ENCODE measurements around the gene NSA2. TPM values are rescaled to one million over a fixed set of nuclear protein-coding genes. Genes with fewer than 3 reads are reported as not detected.
"Not testable (repeated sequence)": the region's sequence is repeated elsewhere in the genome, so short reads cannot be mapped to it uniquely, and the experiment has no call there.

The NSA2 gene
- total RNA-seq (100 to 1,000 TPM; 203 to 204 TPM), polyA plus RNA-seq (10 to 100 TPM; 52.6 to 84.6 (median 68.8) TPM), total RNA-seq (143 to 249 (median 190) reads per million in 6 experiments)

DNA sequence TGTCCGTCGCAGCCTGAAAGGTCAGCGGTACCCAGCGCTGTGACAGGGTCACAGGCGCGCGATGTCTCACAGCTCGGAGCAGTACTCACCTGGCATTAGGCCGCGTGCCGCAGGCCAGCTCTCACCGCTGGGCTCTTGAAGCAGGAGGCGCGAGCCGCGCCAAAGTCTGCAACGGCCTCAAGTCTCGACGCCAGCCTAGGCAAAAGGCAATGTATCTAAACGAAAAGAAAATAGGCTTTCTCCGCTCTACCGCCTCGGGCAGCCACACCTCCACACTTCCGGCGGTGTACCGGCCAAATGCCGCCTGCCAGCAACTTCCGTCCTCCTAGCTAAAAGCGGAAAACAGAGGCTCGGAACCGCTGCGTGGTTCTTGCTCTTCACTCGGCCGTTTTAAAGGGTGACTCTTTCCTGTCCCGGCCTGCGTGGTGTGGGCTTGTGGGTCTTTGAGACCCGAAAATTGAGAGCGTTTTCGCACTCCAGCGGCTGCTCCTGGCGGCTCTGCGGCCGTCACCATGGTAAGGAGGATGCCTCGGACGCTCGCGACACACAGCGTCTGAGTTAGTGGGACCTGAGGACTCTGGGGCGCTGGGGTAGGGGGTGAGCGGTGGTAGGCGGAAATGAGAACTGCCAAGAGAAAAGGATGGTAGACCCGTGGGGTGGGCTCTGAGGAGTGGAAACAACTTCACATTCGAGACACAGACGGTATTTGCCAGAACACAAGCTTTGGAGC, at the start of gene NSA2, which contains the start of gene GFM2:
Gene NSA2, plus strand, starts transcription at position 401 of the 730 bp plus-strand sequence. Its CDS starts 112 bp downstream, at position 513.
Gene GFM2, minus strand, starts transcription at position 269 of the 730 bp plus-strand sequence. CDS start 3,375 bp downstream, outside the sequence.
- POLR2A ChIA-PET: interaction anchor here (0.7 to 2.4 kb wide), 8 partner anchors 10 to 745 kb away, joined by 3 to 9 read pairs (median 4); partner anchors contain the start of genes ANKRD31, CERT1, FAM169A and HEXB
- H3K4me3 Mint-ChIP-seq: peak within 1 kb of the TSS; percentile 97 to 100 (median 99)
- peaks cover 4 to 42% (median 9%) of the 10 kb centered on the region in 3 donors for H3K36me3 Mint-ChIP-seq
- ATAC-seq (peak; percentile 83 to 88), DNase-seq (peak; percentile 81 to 97 (median 93))
- peaks cover 9 to 52% (median 39%) of the 10 kb centered on the region in 4 donors for H3K4me1 Mint-ChIP-seq
- no peaks in the 10 kb centered on the region for H3K27me3 Mint-ChIP-seq
- H3K27ac Mint-ChIP-seq: peak within 1 kb of the TSS; percentile 89 to 100 (median 98)
- no peaks in the 10 kb centered on the region for H3K9me3 Mint-ChIP-seq

DNA sequence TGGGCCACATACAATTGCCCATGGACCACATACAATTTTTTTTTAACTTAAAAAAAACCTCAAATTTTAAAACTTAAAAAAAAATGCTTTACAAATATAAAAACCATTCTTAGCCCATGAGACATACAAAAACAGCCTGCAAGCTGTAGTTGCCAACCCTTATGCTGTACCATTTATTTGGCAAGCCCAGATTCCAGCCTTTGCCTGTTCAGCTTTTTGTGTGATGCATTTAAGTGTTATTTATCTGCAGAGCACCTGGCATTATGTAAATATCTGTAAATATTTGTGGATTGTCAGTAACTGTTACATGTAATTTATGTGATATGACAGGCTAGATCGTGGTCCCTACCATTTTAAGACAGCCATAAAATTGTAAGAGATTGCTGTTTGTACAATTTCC, 49.5 kb upstream of the NSA2 start:
- Mint-ChIP-seq H3K9me3 (peaks cover 0 to 2% (median 0%) of the 10 kb centered on the region in 9 donors), H3K4me3 (no peak overlapping the region), H3K27ac (peak overlapping the region in 3 of 10 donors; percentile 29 to 48 (median 34)), H3K27me3 (no peaks in the 10 kb centered on the region), H3K4me1 (peaks cover 0 to 3% (median 0%) of the 10 kb centered on the region in 4 donors), H3K36me3 (peaks cover 6 to 74% (median 33%) of the 10 kb centered on the region in 3 donors)
- POLR2A ChIA-PET: no interaction called here
- no peak for ATAC-seq
- no peak for DNase-seq

- H3K4me3 Mint-ChIP-seq: no peak overlapping the region
- H3K9me3 Mint-ChIP-seq: peaks cover 0 to 2% (median 0%) of the 10 kb centered on the region in 9 donors
- peaks cover 15 to 80% (median 45%) of the 10 kb centered on the region in 3 donors for H3K36me3 Mint-ChIP-seq
- ATAC-seq (no peak), DNase-seq (no peak)
- H3K27ac Mint-ChIP-seq: peak overlapping the region in 1 of 10 donors; percentile 2
- H3K27me3 Mint-ChIP-seq: no peaks in the 10 kb centered on the region
- peaks cover 0 to 2% (median 0%) of the 10 kb centered on the region in 4 donors for H3K4me1 Mint-ChIP-seq
- POLR2A ChIA-PET: no interaction called here
These were observed 44.8 kb upstream of the NSA2 start for GRCh38 chr5:74722271-74722670.

DNA sequence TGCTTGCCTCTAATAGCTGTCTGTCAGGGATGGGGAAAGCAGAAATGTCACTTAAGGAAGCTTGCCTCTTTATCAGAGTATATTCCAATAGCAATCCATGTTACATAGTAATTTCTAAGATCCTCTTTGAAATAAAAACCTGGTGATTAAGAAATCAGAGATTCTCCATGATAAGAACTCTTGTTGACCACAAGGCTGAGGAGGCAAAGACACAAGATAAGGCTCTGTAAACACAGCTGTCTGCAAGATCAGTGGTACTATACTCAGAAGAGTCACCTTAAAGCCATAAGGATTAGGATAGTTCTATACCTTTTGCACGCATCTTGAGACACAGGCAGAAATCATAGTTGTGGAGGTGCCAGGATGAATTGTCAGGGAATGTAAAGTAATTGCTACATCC, 41.7 kb upstream of the NSA2 start:
- Mint-ChIP-seq H3K4me3 (no peak overlapping the region), H3K36me3 (peaks cover 13 to 76% (median 37%) of the 10 kb centered on the region in 3 donors), H3K9me3 (peaks cover 0 to 2% (median 0%) of the 10 kb centered on the region in 9 donors), H3K27me3 (no peaks in the 10 kb centered on the region), H3K4me1 (peaks cover 0 to 2% (median 0%) of the 10 kb centered on the region in 4 donors), H3K27ac (peak overlapping the region in 2 of 10 donors; percentile 6 to 13)
- no peak for DNase-seq
- ATAC-seq: no peak
- POLR2A ChIA-PET: no interaction called here

DNA sequence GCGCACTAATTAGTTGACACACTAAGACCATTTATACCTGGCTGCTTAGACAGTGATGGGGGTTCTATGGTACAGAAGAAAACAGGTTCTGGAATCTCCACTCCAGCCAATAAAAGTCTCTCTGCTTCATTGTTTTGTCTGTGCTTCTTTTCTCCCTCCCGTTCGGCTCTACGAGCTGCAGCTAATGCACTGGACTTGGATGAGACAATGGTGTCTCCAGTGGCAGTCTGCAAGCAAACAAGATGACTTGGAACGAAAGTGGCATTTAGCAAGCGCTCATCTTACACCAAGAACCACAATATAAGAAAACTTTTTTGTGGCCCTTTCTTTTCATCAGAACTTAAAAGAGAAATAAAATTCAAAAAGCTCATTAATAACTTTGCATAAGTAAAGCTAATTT, 30.3 kb upstream of the NSA2 start:
- ATAC-seq (no peak), DNase-seq (no peak)
- Mint-ChIP-seq H3K27me3 (no peaks in the 10 kb centered on the region), H3K4me1 (peaks cover 0 to 2% (median 0%) of the 10 kb centered on the region in 4 donors), H3K27ac (peak overlapping the region in 1 of 10 donors; percentile 58), H3K9me3 (no peaks in the 10 kb centered on the region), H3K4me3 (no peak overlapping the region), H3K36me3 (peaks cover 4 to 81% (median 11%) of the 10 kb centered on the region in 3 donors)
- POLR2A ChIA-PET: no interaction called here

DNA sequence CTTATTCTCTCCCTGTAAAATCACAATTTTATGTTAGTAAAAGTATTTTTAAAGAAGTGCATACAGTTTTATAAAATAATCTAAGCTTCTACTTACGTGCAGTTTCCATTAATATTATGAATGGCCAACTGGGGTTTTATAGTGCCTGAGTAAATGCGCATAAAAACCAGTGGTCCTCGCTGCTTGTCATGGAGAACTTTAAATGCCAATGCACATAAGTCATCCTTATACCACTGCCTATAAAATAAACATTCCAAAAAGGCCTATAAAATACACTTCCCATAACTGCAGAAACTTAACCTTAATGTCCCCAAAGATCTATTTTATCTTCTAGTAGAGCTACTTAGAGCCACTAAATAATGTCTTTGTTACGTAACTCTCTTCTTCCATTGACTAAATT, 28.6 kb upstream of the NSA2 start:
- H3K4me1 Mint-ChIP-seq: peaks cover 0 to under 1% (median 0%) of the 10 kb centered on the region in 4 donors
- POLR2A ChIA-PET: no interaction called here
- ATAC-seq: no peak
- no peak overlapping the region for H3K4me3 Mint-ChIP-seq
- H3K27ac Mint-ChIP-seq: no peak overlapping the region
- H3K27me3 Mint-ChIP-seq: no peaks in the 10 kb centered on the region
- no peaks in the 10 kb centered on the region for H3K9me3 Mint-ChIP-seq
- no peak for DNase-seq
- peaks cover 4 to 80% (median 11%) of the 10 kb centered on the region in 3 donors for H3K36me3 Mint-ChIP-seq

- H3K27me3 Mint-ChIP-seq, H3K4me3 Mint-ChIP-seq, H3K9me3 Mint-ChIP-seq, H3K4me1 Mint-ChIP-seq, POLR2A ChIA-PET, ATAC-seq, DNase-seq, H3K27ac Mint-ChIP-seq: not testable (repeated sequence)
- H3K36me3 Mint-ChIP-seq: peaks cover 9 to 86% (median 54%) of the 10 kb centered on the region in 3 donors
These were observed 18.3 kb upstream of the NSA2 start for GRCh38 chr5:74748742-74749141.

GRCh38 chr5:74761241-74761640, 5.8 kb upstream of the NSA2 start:
- no peak for ATAC-seq
- no peak for DNase-seq
- peaks cover 11 to 40% (median 36%) of the 10 kb centered on the region in 4 donors for H3K4me1 Mint-ChIP-seq
- no peaks in the 10 kb centered on the region for H3K27me3 Mint-ChIP-seq
- POLR2A ChIA-PET: no interaction called here
- H3K4me3 Mint-ChIP-seq: no peak overlapping the region
- H3K36me3 Mint-ChIP-seq: peaks cover 5 to 62% (median 22%) of the 10 kb centered on the region in 3 donors
- peaks cover 0 to 5% (median 4%) of the 10 kb centered on the region in 9 donors for H3K9me3 Mint-ChIP-seq
- H3K27ac Mint-ChIP-seq: peak overlapping the region in 1 of 10 donors; percentile 17

- Mint-ChIP-seq H3K27ac (peak overlapping the region in 1 of 10 donors; percentile 32), H3K9me3 (no peaks in the 10 kb centered on the region), H3K27me3 (no peaks in the 10 kb centered on the region), H3K36me3 (peaks cover 9 to 49% (median 11%) of the 10 kb centered on the region in 3 donors), H3K4me1 (peaks cover 13 to 51% (median 43%) of the 10 kb centered on the region in 4 donors), H3K4me3 (no peak overlapping the region)
- no peak for ATAC-seq
- DNase-seq: no peak
- POLR2A ChIA-PET: no interaction called here
These were observed 4.5 kb upstream of the NSA2 start for GRCh38 chr5:74762599-74762998.

GRCh38 chr5:74763504-74763903, 3.5 kb upstream of the NSA2 start:
- Mint-ChIP-seq H3K9me3 (no peaks in the 10 kb centered on the region), H3K27ac (no peak overlapping the region), H3K36me3 (peaks cover 5 to 43% (median 9%) of the 10 kb centered on the region in 3 donors), H3K4me3 (no peak overlapping the region), H3K4me1 (peaks cover 13 to 59% (median 51%) of the 10 kb centered on the region in 4 donors), H3K27me3 (no peaks in the 10 kb centered on the region)
- ATAC-seq (no peak), DNase-seq (no peak)
- POLR2A ChIA-PET: no interaction called here

GRCh38 chr5:74765201-74765600, 1.8 kb upstream of the NSA2 start:
- Mint-ChIP-seq H3K36me3 (peaks cover 2 to 41% (median 9%) of the 10 kb centered on the region in 3 donors), H3K27me3 (no peaks in the 10 kb centered on the region), H3K27ac (peak overlapping the region in 7 of 10 donors; percentile 1 to 97 (median 42)), H3K9me3 (no peaks in the 10 kb centered on the region), H3K4me3 (peak overlapping the region; percentile 61 to 100 (median 78)), H3K4me1 (peaks cover 13 to 61% (median 50%) of the 10 kb centered on the region in 4 donors)
- POLR2A ChIA-PET: interaction anchor here (0.8 kb wide), 1 partner anchor 80 kb away, joined by 4 read pairs; the partner anchor contains the start of gene HEXB
- no peak for ATAC-seq
- DNase-seq: no peak

GRCh38 chr5:74765929-74766328, 1.1 kb upstream of the NSA2 start:
- H3K36me3 Mint-ChIP-seq: peaks cover 4 to 41% (median 9%) of the 10 kb centered on the region in 3 donors
- no peaks in the 10 kb centered on the region for H3K27me3 Mint-ChIP-seq
- ATAC-seq (no peak), DNase-seq (no peak)
- H3K27ac Mint-ChIP-seq: peak overlapping the region in 3 of 10 donors; percentile 97 to 98 (median 97)
- POLR2A ChIA-PET: interaction anchor here (1.6 to 2.4 kb wide), 3 partner anchors 81 to 746 kb away, joined by 3 to 9 read pairs (median 7); partner anchors contain the start of genes CERT1, HEXB, HMGCR and POLK
- H3K9me3 Mint-ChIP-seq: no peaks in the 10 kb centered on the region
- H3K4me1 Mint-ChIP-seq: peaks cover 13 to 56% (median 45%) of the 10 kb centered on the region in 4 donors
- peak overlapping the region; percentile 97 to 100 (median 99) for H3K4me3 Mint-ChIP-seq
